Tibial nerve (tissue), 3 donors: ENCODE results near the gene SLC39A11.

Source experiments
- CTCF ChIP-seq, 5 experiments: fragments of 200-600 bp in 3 of 5; fragments of 450-650 bp in 2 of 5; sonication (generic) in 3 of 5; IDR thresholded peaks; one replicate each; pipeline ENCODE4 v1.5.1; 2016 to 2019; ENCODE audit warnings: antibody characterized with exemption in 5 of 5, mild to moderate bottlenecking in 3 of 5, moderate library complexity in 2 of 5
- POLR2A ChIP-seq, 2 donors: fragments of 450-650 bp; IDR thresholded peaks; one replicate each; pipeline ENCODE4 v1.6.1; 2017; ENCODE audit warnings: antibody characterized with exemption in 2 of 2, mild to moderate bottlenecking in 2 of 2, moderate library complexity in 2 of 2

- TF ChIP-seq CTCF (IDR thresholded peaks at IDR 0.05) (no peak), POLR2A (IDR thresholded peaks at IDR 0.05) (no peak)
Observed at GRCh38 chr17:73104450-73104849, 12.0 kb upstream of the SLC39A11 start.
